Measurements from ENCODE around the gene FBXO36.

The FBXO36 gene

GRCh38 chr2:230008708-230009066, 86.4 kb downstream of the FBXO36 start:
- Histone ChIP-seq H3K23ac (ENCODE audit: low read length in 2 of 2) (no peak overlapping the region), H2BK5ac (ENCODE audit: low read depth, low read length, poor library complexity, severe bottlenecking) (no peak overlapping the region), H4K91ac (ENCODE audit: low read length) (no peak overlapping the region), H3K27me3 (ENCODE audit: control insufficient read depth in 1 of 2, insufficient read depth in 1 of 2, low read length in 2 of 2) (no peaks in the 10 kb centered on the region), H3K4ac (ENCODE audit: low read depth in 1 of 2, low read length in 2 of 2) (no peak overlapping the region), H3K27ac (ENCODE audit: low read length, poor library complexity, severe bottlenecking) (no peak overlapping the region), H3K4me1 (ENCODE audit: control insufficient read depth, insufficient read depth, low read depth, low read length) (peaks cover 6% of the 10 kb centered on the region), H3K4me2 (ENCODE audit: low read length, poor library complexity, severe bottlenecking) (no peak overlapping the region), H3K9me3 (ENCODE audit: control insufficient read depth, low read length) (no peaks in the 10 kb centered on the region), H2AK5ac (ENCODE audit: low read length, severe bottlenecking) (no peak overlapping the region), H4K8ac (ENCODE audit: low read length) (no peak overlapping the region), H3K4me3 (ENCODE audit: insufficient read depth in 1 of 2, low read depth in 1 of 2, low read length in 2 of 2) (peak overlapping the region in 1 of 2 experiments; percentile 26), H3K9ac (ENCODE audit: low read length) (peak overlapping the region; percentile 77), H2BK15ac (ENCODE audit: low read depth, poor library complexity, severe bottlenecking) (no peak overlapping the region), H3K79me1 (replicated peaks; ENCODE audit: low read length, poor library complexity, severe bottlenecking) (no peaks in the 10 kb centered on the region), H2BK120ac (ENCODE audit: low read depth, low read length) (no peak overlapping the region), H2AFZ (ENCODE audit: low read depth, low read length) (no peak overlapping the region), H3K36me3 (ENCODE audit: control insufficient read depth in 1 of 2, insufficient read depth in 2 of 2, low read depth in 1 of 2, low read length in 2 of 2) (no peaks in the 10 kb centered on the region), H3K14ac (ENCODE audit: low read length in 2 of 2) (no peak overlapping the region), H2BK12ac (ENCODE audit: low read length in 2 of 2) (no peak overlapping the region), H3K18ac (ENCODE audit: low read depth in 1 of 2, low read length in 2 of 2) (no peak overlapping the region)
- peak; percentile 22 for DNase-seq
- no CpG with 5 or more reads among the region's 1 CpG for WGBS

DNA sequence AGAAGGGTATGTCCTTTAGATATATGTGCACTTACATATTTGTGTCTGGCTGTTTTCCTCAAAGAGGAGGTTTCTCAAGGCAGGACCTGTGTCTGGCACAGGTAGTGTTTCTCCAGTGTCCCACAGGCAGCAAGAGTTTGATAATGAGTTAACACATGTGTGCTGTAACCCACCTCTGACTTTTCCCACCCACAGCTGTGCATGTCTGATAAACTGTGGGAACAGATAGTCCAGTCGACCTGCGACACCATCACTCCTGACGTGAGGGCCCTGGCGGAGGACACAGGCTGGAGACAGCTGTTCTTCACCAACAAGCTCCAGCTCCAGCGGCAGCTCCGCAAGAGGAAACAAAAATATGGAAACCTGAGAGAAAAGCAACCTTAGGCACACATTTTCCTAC, 88.2 kb downstream of the FBXO36 start:
- H2BK5ac ChIP-seq (ENCODE audit: low read depth, low read length, poor library complexity, severe bottlenecking): peak overlapping the region; percentile 50
- H2BK15ac ChIP-seq (ENCODE audit: low read depth, poor library complexity, severe bottlenecking): no peak overlapping the region
- no peak overlapping the region for H3K9ac ChIP-seq (ENCODE audit: low read length)
- H3K9me3 ChIP-seq (ENCODE audit: control insufficient read depth, low read length): no peaks in the 10 kb centered on the region
- no peak overlapping the region for H2AK5ac ChIP-seq (ENCODE audit: low read length, severe bottlenecking)
- peak overlapping the region in 1 of 2 experiments; percentile 35 for H2BK12ac ChIP-seq (ENCODE audit: low read length in 2 of 2)
- no peak overlapping the region for H4K91ac ChIP-seq (ENCODE audit: low read length)
- H3K23ac ChIP-seq (ENCODE audit: low read length in 2 of 2): no peak overlapping the region
- H3K18ac ChIP-seq (ENCODE audit: low read depth in 1 of 2, low read length in 2 of 2): no peak overlapping the region
- no peak overlapping the region for H3K27ac ChIP-seq (ENCODE audit: low read length, poor library complexity, severe bottlenecking)
- no peak overlapping the region for H3K4me3 ChIP-seq (ENCODE audit: insufficient read depth in 1 of 2, low read depth in 1 of 2, low read length in 2 of 2)
- no peak overlapping the region for H2BK120ac ChIP-seq (ENCODE audit: low read depth, low read length)
- peak; percentile 33 for DNase-seq
- H3K36me3 ChIP-seq (ENCODE audit: control insufficient read depth in 1 of 2, insufficient read depth in 2 of 2, low read depth in 1 of 2, low read length in 2 of 2): no peaks in the 10 kb centered on the region
- peaks cover 3% of the 10 kb centered on the region for H3K4me1 ChIP-seq (ENCODE audit: control insufficient read depth, insufficient read depth, low read depth, low read length)
- no peak overlapping the region for H3K14ac ChIP-seq (ENCODE audit: low read length in 2 of 2)
- H3K79me1 ChIP-seq (replicated peaks; ENCODE audit: low read length, poor library complexity, severe bottlenecking): no peaks in the 10 kb centered on the region
- no peak overlapping the region for H3K4ac ChIP-seq (ENCODE audit: low read depth in 1 of 2, low read length in 2 of 2)
- 94% methylated on average over 6 of the region's 6 CpGs for WGBS
- no peak overlapping the region for H3K4me2 ChIP-seq (ENCODE audit: low read length, poor library complexity, severe bottlenecking)
- H3K27me3 ChIP-seq (ENCODE audit: control insufficient read depth in 1 of 2, insufficient read depth in 1 of 2, low read length in 2 of 2): no peaks in the 10 kb centered on the region
- no peak overlapping the region for H4K8ac ChIP-seq (ENCODE audit: low read length)
- no peak overlapping the region for H2AFZ ChIP-seq (ENCODE audit: low read depth, low read length)

GRCh38 chr2:230011617-230012016, 89.3 kb downstream of the FBXO36 start:
- no peak overlapping the region for H3K4me3 ChIP-seq (ENCODE audit: insufficient read depth in 1 of 2, low read depth in 1 of 2, low read length in 2 of 2)
- no peak overlapping the region for H3K23ac ChIP-seq (ENCODE audit: low read length in 2 of 2)
- no peak overlapping the region for H4K8ac ChIP-seq (ENCODE audit: low read length)
- H2BK5ac ChIP-seq (ENCODE audit: low read depth, low read length, poor library complexity, severe bottlenecking): no peak overlapping the region
- no peaks in the 10 kb centered on the region for H3K9me3 ChIP-seq (ENCODE audit: control insufficient read depth, low read length)
- H4K91ac ChIP-seq (ENCODE audit: low read length): no peak overlapping the region
- H3K27me3 ChIP-seq (ENCODE audit: control insufficient read depth in 1 of 2, insufficient read depth in 1 of 2, low read length in 2 of 2): no peaks in the 10 kb centered on the region
- no peak overlapping the region for H3K4me2 ChIP-seq (ENCODE audit: low read length, poor library complexity, severe bottlenecking)
- peaks cover 3% of the 10 kb centered on the region for H3K4me1 ChIP-seq (ENCODE audit: control insufficient read depth, insufficient read depth, low read depth, low read length)
- H3K9ac ChIP-seq (ENCODE audit: low read length): no peak overlapping the region
- no peaks in the 10 kb centered on the region for H3K79me1 ChIP-seq (replicated peaks; ENCODE audit: low read length, poor library complexity, severe bottlenecking)
- H2AFZ ChIP-seq (ENCODE audit: low read depth, low read length): no peak overlapping the region
- H2BK12ac ChIP-seq (ENCODE audit: low read length in 2 of 2): no peak overlapping the region
- no peak overlapping the region for H2BK15ac ChIP-seq (ENCODE audit: low read depth, poor library complexity, severe bottlenecking)
- no peaks in the 10 kb centered on the region for H3K36me3 ChIP-seq (ENCODE audit: control insufficient read depth in 1 of 2, insufficient read depth in 2 of 2, low read depth in 1 of 2, low read length in 2 of 2)
- no peak overlapping the region for H3K14ac ChIP-seq (ENCODE audit: low read length in 2 of 2)
- H3K4ac ChIP-seq (ENCODE audit: low read depth in 1 of 2, low read length in 2 of 2): no peak overlapping the region
- no peak overlapping the region for H2AK5ac ChIP-seq (ENCODE audit: low read length, severe bottlenecking)
- no peak overlapping the region for H2BK120ac ChIP-seq (ENCODE audit: low read depth, low read length)
- DNase-seq: peak; percentile 70
- no peak overlapping the region for H3K18ac ChIP-seq (ENCODE audit: low read depth in 1 of 2, low read length in 2 of 2)
- no peak overlapping the region for H3K27ac ChIP-seq (ENCODE audit: low read length, poor library complexity, severe bottlenecking)
- 67% methylated on average over 1 of the region's 1 CpG for WGBS

- DNase-seq: peak; percentile 67
- Histone ChIP-seq H4K91ac (ENCODE audit: low read length) (peak overlapping the region; percentile 61), H2AK5ac (ENCODE audit: low read length, severe bottlenecking) (no peak overlapping the region), H3K27me3 (ENCODE audit: control insufficient read depth in 1 of 2, insufficient read depth in 1 of 2, low read length in 2 of 2) (no peaks in the 10 kb centered on the region), H3K14ac (ENCODE audit: low read length in 2 of 2) (no peak overlapping the region), H3K23ac (ENCODE audit: low read length in 2 of 2) (no peak overlapping the region), H3K4me3 (ENCODE audit: insufficient read depth in 1 of 2, low read depth in 1 of 2, low read length in 2 of 2) (no peak overlapping the region), H2AFZ (ENCODE audit: low read depth, low read length) (no peak overlapping the region), H3K27ac (ENCODE audit: low read length, poor library complexity, severe bottlenecking) (no peak overlapping the region), H4K8ac (ENCODE audit: low read length) (no peak overlapping the region), H2BK5ac (ENCODE audit: low read depth, low read length, poor library complexity, severe bottlenecking) (no peak overlapping the region), H2BK120ac (ENCODE audit: low read depth, low read length) (no peak overlapping the region), H3K4me1 (ENCODE audit: control insufficient read depth, insufficient read depth, low read depth, low read length) (peaks cover 3% of the 10 kb centered on the region), H3K9me3 (ENCODE audit: control insufficient read depth, low read length) (no peaks in the 10 kb centered on the region), H2BK15ac (ENCODE audit: low read depth, poor library complexity, severe bottlenecking) (peak overlapping the region; percentile 67), H2BK12ac (ENCODE audit: low read length in 2 of 2) (no peak overlapping the region), H3K18ac (ENCODE audit: low read depth in 1 of 2, low read length in 2 of 2) (peak overlapping the region in 1 of 2 experiments; percentile 43), H3K36me3 (ENCODE audit: control insufficient read depth in 1 of 2, insufficient read depth in 2 of 2, low read depth in 1 of 2, low read length in 2 of 2) (no peaks in the 10 kb centered on the region), H3K9ac (ENCODE audit: low read length) (no peak overlapping the region), H3K4ac (ENCODE audit: low read depth in 1 of 2, low read length in 2 of 2) (no peak overlapping the region), H3K79me1 (replicated peaks; ENCODE audit: low read length, poor library complexity, severe bottlenecking) (no peaks in the 10 kb centered on the region), H3K4me2 (ENCODE audit: low read length, poor library complexity, severe bottlenecking) (no peak overlapping the region)
- WGBS: 91% methylated on average over 6 of the region's 10 CpGs
Observed at GRCh38 chr2:230012267-230012884, 90.1 kb downstream of the FBXO36 start.
